Measurements from ENCODE around the gene MPRIP. TPM values are rescaled to one million over a fixed set of nuclear protein-coding genes. Genes with fewer than 3 reads are reported as not detected.

The MPRIP gene
- total and polyA plus RNA-seq, 2 experiments from 2014 or later: 91.7 to 202 TPM

DNA sequence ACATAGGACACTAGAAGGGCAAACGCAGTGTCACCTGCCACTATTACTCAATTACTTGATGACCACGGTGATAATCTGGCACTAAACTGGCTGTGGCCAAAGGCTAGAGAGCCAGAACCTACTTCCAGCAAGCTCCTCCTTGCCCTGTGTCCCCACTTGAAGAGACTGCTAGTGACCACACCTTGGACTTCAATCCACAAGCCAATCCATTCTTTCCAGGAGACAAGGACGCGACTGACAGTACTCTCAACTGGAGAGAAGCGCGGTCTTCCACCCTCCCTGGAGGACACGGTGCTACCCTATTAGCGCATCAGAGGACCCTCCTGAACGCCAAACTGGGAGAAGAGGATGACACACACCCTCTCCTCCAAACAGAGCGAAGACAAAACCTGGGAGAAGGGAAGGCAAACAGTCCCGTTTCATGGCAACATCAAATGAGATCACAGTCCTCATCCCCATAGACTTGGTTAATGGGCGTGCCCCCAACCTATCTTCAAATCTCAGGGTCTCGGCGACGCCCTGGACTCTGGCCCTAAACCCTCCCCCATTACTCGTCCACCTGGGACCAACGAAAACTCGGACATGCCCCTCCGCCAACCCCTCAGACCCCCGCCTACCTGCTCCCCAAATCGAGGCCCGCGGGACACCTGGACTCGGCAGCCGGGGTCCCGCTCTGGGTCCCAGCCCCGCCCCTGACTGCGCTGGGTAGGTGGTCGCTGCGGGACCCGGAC, 194.2 kb downstream of the MPRIP start:
- no peaks in the 10 kb centered on the region for H3K9me3 ChIP-seq (ENCODE audit: low read depth)
- H3K4me2 ChIP-seq: peak overlapping the region; percentile 77
- H3K27me3 ChIP-seq: no peaks in the 10 kb centered on the region
- H3K4me1 ChIP-seq (ENCODE audit: insufficient read depth): peaks cover 36% of the 10 kb centered on the region
- peak; percentile 52 for DNase-seq (ENCODE audit: low spot score)
- WGBS (ENCODE audit: low lambda C conversion rate, missing lambda C conversion rate): 2% methylated on average over 24 of the region's 31 CpGs
- H4K20me1 ChIP-seq (ENCODE audit: insufficient read depth, poor library complexity, severe bottlenecking): peaks cover 50% of the 10 kb centered on the region
- H3K27ac ChIP-seq: peak overlapping the region; percentile 98
- no peaks in the 10 kb centered on the region for H3K9me2 ChIP-seq (replicated peaks; ENCODE audit: insufficient read depth)
- peak overlapping the region; percentile 81 for H2AFZ ChIP-seq
- TF ChIP-seq EZH2phosphoT487 (IDR thresholded peaks at IDR 0.05; ENCODE audit: low read depth, severe bottlenecking, unreplicated experiment) (no peak), EZH2 (IDR thresholded peaks at IDR 0.05; ENCODE audit: borderline replicate concordance) (no peak), CTCF (IDR thresholded peaks at IDR 0.05; ENCODE audit: poor library complexity) (no peak)
- H3K4me3 ChIP-seq: peak overlapping the region; percentile 73
- no peaks in the 10 kb centered on the region for H3K36me3 ChIP-seq (replicated peaks; ENCODE audit: insufficient read depth, low read depth)
- H3K79me2 ChIP-seq: peaks cover 55% of the 10 kb centered on the region

DNA sequence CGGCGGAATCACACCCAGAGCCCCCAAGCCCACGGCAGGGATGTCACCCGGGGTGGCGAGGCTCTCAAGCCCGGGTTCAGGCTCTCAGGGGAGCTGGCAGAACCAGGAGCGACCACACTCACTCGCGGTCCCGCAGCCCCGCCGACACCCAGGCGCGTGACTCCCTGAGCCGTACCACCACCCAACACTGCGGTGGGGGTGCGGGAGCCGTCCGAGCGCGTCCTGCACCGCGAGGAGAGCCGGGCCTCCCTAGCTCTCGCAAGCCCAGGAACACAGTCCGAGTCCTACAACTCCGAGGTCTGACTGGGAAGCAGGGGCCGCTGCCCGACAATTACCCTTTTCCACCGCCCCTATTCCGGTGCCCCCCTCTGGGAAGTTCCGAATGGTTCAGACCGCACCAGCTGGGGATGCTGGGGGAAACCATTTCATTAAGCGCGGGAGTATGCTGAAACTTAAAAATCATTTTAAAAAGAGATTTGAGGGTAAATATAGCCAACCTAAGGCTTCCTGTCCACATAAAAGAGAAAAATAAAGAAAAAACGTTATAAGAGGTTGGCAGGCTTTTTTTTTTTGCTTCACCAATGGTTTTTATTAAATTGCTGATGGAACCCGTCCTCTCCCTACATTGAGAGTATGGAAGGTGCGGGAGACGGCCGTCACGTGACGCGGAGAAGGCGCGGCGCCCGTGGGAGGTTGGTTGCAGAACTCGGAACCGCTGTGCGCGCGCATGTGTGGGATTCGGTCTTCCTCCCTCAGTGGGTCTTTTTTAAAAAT, 195.0 kb downstream of the MPRIP start, which contains the start of gene FLCN:
TSS of gene FLCN (minus strand) at position 143 of the 774 bp plus-strand sequence. CDS start 9,031 bp downstream, outside the sequence.
- Histone ChIP-seq H3K27ac (peak within 1 kb of the TSS; percentile 98), H3K4me1 (ENCODE audit: insufficient read depth) (peaks cover 34% of the 10 kb centered on the region), H3K4me3 (peak within 1 kb of the TSS; percentile 73), H2AFZ (peak within 1 kb of the TSS; percentile 81), H3K9me2 (replicated peaks; ENCODE audit: insufficient read depth) (no peaks in the 10 kb centered on the region), H3K27me3 (no peaks in the 10 kb centered on the region), H3K9me3 (ENCODE audit: low read depth) (no peaks in the 10 kb centered on the region), H4K20me1 (ENCODE audit: insufficient read depth, poor library complexity, severe bottlenecking) (peaks cover 43% of the 10 kb centered on the region), H3K79me2 (peaks cover 47% of the 10 kb centered on the region), H3K4me2 (peak within 1 kb of the TSS; percentile 77), H3K36me3 (replicated peaks; ENCODE audit: insufficient read depth, low read depth) (no peaks in the 10 kb centered on the region)
- DNase-seq (ENCODE audit: low spot score): peak; percentile 93
- 1% methylated on average over 53 of the region's 53 CpGs for WGBS (ENCODE audit: low lambda C conversion rate, missing lambda C conversion rate)
- no peak for TF ChIP-seq CTCF (IDR thresholded peaks at IDR 0.05; ENCODE audit: poor library complexity)
- no peak for TF ChIP-seq EZH2phosphoT487 (IDR thresholded peaks at IDR 0.05; ENCODE audit: low read depth, severe bottlenecking, unreplicated experiment)
- no peak for TF ChIP-seq EZH2 (IDR thresholded peaks at IDR 0.05; ENCODE audit: borderline replicate concordance)

GRCh38 chr17:17239832-17240231, 197.6 kb downstream of the MPRIP start:
- WGBS (ENCODE audit: low lambda C conversion rate, missing lambda C conversion rate): 85% methylated on average over 1 of the region's 1 CpG
- H3K4me2 ChIP-seq: no peak overlapping the region
- DNase-seq (ENCODE audit: low spot score): no peak
- no peaks in the 10 kb centered on the region for H3K9me2 ChIP-seq (replicated peaks; ENCODE audit: insufficient read depth)
- H3K4me1 ChIP-seq (ENCODE audit: insufficient read depth): peaks cover 15% of the 10 kb centered on the region
- no peaks in the 10 kb centered on the region for H3K27me3 ChIP-seq
- H4K20me1 ChIP-seq (ENCODE audit: insufficient read depth, poor library complexity, severe bottlenecking): peaks cover 16% of the 10 kb centered on the region
- H3K9me3 ChIP-seq (ENCODE audit: low read depth): no peaks in the 10 kb centered on the region
- H3K4me3 ChIP-seq: no peak overlapping the region
- no peak overlapping the region for H2AFZ ChIP-seq
- H3K27ac ChIP-seq: no peak overlapping the region
- peaks cover 21% of the 10 kb centered on the region for H3K79me2 ChIP-seq
- TF ChIP-seq EZH2phosphoT487 (IDR thresholded peaks at IDR 0.05; ENCODE audit: low read depth, severe bottlenecking, unreplicated experiment) (no peak), CTCF (IDR thresholded peaks at IDR 0.05; ENCODE audit: poor library complexity) (no peak), EZH2 (IDR thresholded peaks at IDR 0.05; ENCODE audit: borderline replicate concordance) (no peak)
- no peaks in the 10 kb centered on the region for H3K36me3 ChIP-seq (replicated peaks; ENCODE audit: insufficient read depth, low read depth)
